GM12878 (cell line): ENCODE measurements around the gene SSPN. TPM values are rescaled to one million over a fixed set of nuclear protein-coding genes. Genes with fewer than 3 reads are reported as not detected.
A peak's percentile ranks its signal among the peaks of the same experiment; 100 is the strongest.

Experiments used
- ATAC-seq: fragments of 200-7000 bp; cut with Tn5 transposase; 3 replicates; pipeline ENCODE4 v1.9.1; 2020; ENCODE audit warnings: mild to moderate bottlenecking, moderate library complexity
- BruUV-seq: library from RNA; stranded (reverse); fragments of 400-500 nt; replicated peaks from 2 replicates; lab custom pipeline; 2021; lab: Mats Ljungman, UMichigan
- CTCF ChIA-PET: fragments of 300-600 bp; sonication (Branson Sonifier 250); formaldehyde crosslinking; extraction: SDS; loops from one replicate; lab custom pipeline; 2021; ENCODE audit warnings: inconsistent platforms; lab: Yijun Ruan, JAX
- POLR2A ChIA-PET: fragments of 350-600 bp; formaldehyde crosslinking; extraction: SDS; loops from one replicate; lab custom pipeline; 2021; ENCODE audit warnings: inconsistent platforms; lab: Charles Lee
- RAD21 ChIA-PET: fragments of 300-600 bp; sonication (Branson Sonifier 250); formaldehyde crosslinking; loops from one replicate; lab custom pipeline; 2023; ENCODE audit warnings: antibody characterized with exemption; ENCODE audit not compliant: unreplicated experiment; lab: Charles Lee
- SMC1A ChIA-PET: fragments of 300-600 bp; sonication (Branson Sonifier 250); formaldehyde crosslinking; loops from one replicate; lab custom pipeline; 2023; ENCODE audit not compliant: unreplicated experiment, uncharacterized antibody; lab: Charles Lee
- DNase-seq: peaks from one replicate; pipeline ENCODE4 v3.0.0-alpha.2; 2011; ENCODE audit warnings: low read depth, low spot score
- FAIRE-seq: peaks from 3 replicates; lab custom pipeline; 2011; peaks lifted over from hg19 to GRCh38; lab: Jason Lieb, UNC
- H2AFZ ChIP-seq: 2 replicates; pipeline ENCODE4 v1.6.0; 2011; ENCODE audit warnings: low read depth, low read length, control low read depth; ENCODE audit not compliant: control insufficient read depth
- H3K27ac ChIP-seq: 2 replicates; pipeline ENCODE4 v1.5.1; 2011; ENCODE audit warnings: control low read depth; ENCODE audit not compliant: control insufficient read depth, insufficient read depth
- H3K27me3 ChIP-seq, 2 experiments: replicated peaks in 1 of 2; 2 replicates each; pipeline versions ENCODE4 v1.6.0 to v1.6.1; 2011; ENCODE audit warnings: low read length in 1 of 2; ENCODE audit not compliant: control insufficient read depth in 2 of 2, insufficient read depth in 2 of 2
- H3K36me3 ChIP-seq, 2 experiments: 2 replicates each; pipeline ENCODE4 v1.5.1; 2011; ENCODE audit warnings: low read length in 1 of 2; ENCODE audit not compliant: control insufficient read depth in 2 of 2, insufficient read depth in 2 of 2
- H3K4me1 ChIP-seq: 2 replicates; pipeline ENCODE4 v1.6.1; 2011; ENCODE audit warnings: mild to moderate bottlenecking, low read length, moderate library complexity, mixed read lengths; ENCODE audit not compliant: control insufficient read depth, insufficient read depth
- H3K4me2 ChIP-seq: 2 replicates; pipeline ENCODE4 v1.6.0; 2011; ENCODE audit warnings: control low read depth; ENCODE audit not compliant: control insufficient read depth, insufficient read depth
- H3K4me3 ChIP-seq: fragments of 200-600 bp; sonication (generic); 2 replicates; pipeline ENCODE4 v1.5.1; 2016
- H3K79me2 ChIP-seq: 2 replicates; pipeline ENCODE4 v1.6.0; 2011; ENCODE audit warnings: low read length; ENCODE audit not compliant: control insufficient read depth, insufficient read depth
- H3K9ac ChIP-seq: 2 replicates; pipeline ENCODE4 v1.8.0; 2011; ENCODE audit warnings: low read length, control low read depth, mixed read lengths; ENCODE audit not compliant: control insufficient read depth, insufficient read depth
- H3K9me3 ChIP-seq: replicated peaks from 3 replicates; pipeline ENCODE4 v1.5.1; 2011; ENCODE audit warnings: mild to moderate bottlenecking, low read length; ENCODE audit not compliant: control insufficient read depth, insufficient read depth
- H4K20me1 ChIP-seq: 2 replicates; pipeline ENCODE4 v1.6.0; 2011; ENCODE audit not compliant: control insufficient read depth, insufficient read depth
- E2F4 ChIP-seq: IDR thresholded peaks from 2 replicates; pipeline ENCODE4 v1.6.1; 2012; ENCODE audit warnings: low read depth, low read length, improper control_type of control experiment
- EED ChIP-seq: sonication (generic); IDR thresholded peaks from 2 replicates; pipeline ENCODE4 v1.6.1; 2016; ENCODE audit warnings: antibody characterized with exemption, low read depth
- LARP7 ChIP-seq: fragments of 450-650 bp; IDR thresholded peaks from 2 replicates; pipeline ENCODE4 v1.6.1; 2017; ENCODE audit warnings: mild to moderate bottlenecking
- MEF2A ChIP-seq: IDR thresholded peaks from 2 replicates; pipeline ENCODE4 v1.6.1; 2011; ENCODE audit warnings: low read depth, mild to moderate bottlenecking, low read length, moderate library complexity; ENCODE audit not compliant: insufficient read depth
- MTA3 ChIP-seq: IDR thresholded peaks from 2 replicates; pipeline ENCODE4 v1.6.1; 2012; ENCODE audit warnings: low read length, inconsistent platforms, borderline replicate concordance
- NBN ChIP-seq: fragments of 450-650 bp; IDR thresholded peaks from 2 replicates; pipeline ENCODE4 v1.6.1; 2016
- PML ChIP-seq: IDR thresholded peaks from 2 replicates; pipeline ENCODE4 v1.6.1; 2012; ENCODE audit warnings: low read length, inconsistent platforms
- POU2F2 ChIP-seq: IDR thresholded peaks from 3 replicates; pipeline ENCODE4 v1.6.1; 2011; ENCODE audit warnings: low read depth, mild to moderate bottlenecking, low read length, borderline replicate concordance
- SIN3A ChIP-seq: IDR thresholded peaks from 2 replicates; pipeline ENCODE4 v1.6.1; 2012; ENCODE audit warnings: low read depth, low read length, improper control_type of control experiment
- ZNF207 ChIP-seq: fragments of 450-650 bp; IDR thresholded peaks from 2 replicates; pipeline ENCODE4 v1.6.1; 2014; ENCODE audit warnings: antibody characterized with exemption, mild to moderate bottlenecking, borderline replicate concordance
- ZNF24 ChIP-seq: fragments of 450-650 bp; IDR thresholded peaks from 2 replicates; pipeline ENCODE4 v1.6.1; 2017; ENCODE audit warnings: antibody characterized with exemption, mild to moderate bottlenecking
- ZNF592 ChIP-seq: fragments of 450-650 bp; IDR thresholded peaks from 2 replicates; pipeline ENCODE4 v1.6.1; 2017; ENCODE audit warnings: mild to moderate bottlenecking, moderate library complexity
- WGBS: methylation state at CpG from one replicate; pipeline ENCODE4 v1.1.6; 2016; ENCODE audit warnings: low lambda C conversion rate; ENCODE audit not compliant: insufficient replicate concordance, insufficient coverage; ENCODE audit errors: missing lambda C conversion rate; 5-methylcytosine and 5-hydroxymethylcytosine counted together
- in situ Hi-C: fragments of 300-500 bp; cut with MboI; formaldehyde crosslinking; loops from 9 replicates; pipeline ENCODE4 v1.14.3; 2018; ENCODE audit warnings: mixed read lengths
- intact Hi-C: fragments of 100-400 bp; cut with micrococcal nuclease; formaldehyde crosslinking; loops from one replicate; pipeline ENCODE4 v1.14.2; 2022; ENCODE audit not compliant: unreplicated experiment
- polyA plus RNA-seq, 11 experiments: library from polyadenylated mRNA; depleted of rRNA in 4 of 11; unstranded in 6 of 11; stranded (reverse) in 5 of 11; fragments of >200 nt; fragmentation: Nextera tagmentation in 4 of 11; fragmentation: Illumina TruSeq in 1 of 11; extraction: Ambion mirVana in 4 of 11; extraction: Trizol in 1 of 11; gene quantifications; 1 replicate in 1 of 11; 2 replicates in 10 of 11; pipeline versions ENCODE4 v1.2.1 to v1.2.3, GENCODE V29; 2011 to 2016; ENCODE audit warnings: inconsistent platforms in 2 of 11, missing spikeins in 2 of 11, low read depth in 1 of 11
- total RNA-seq, 4 experiments: library from RNA; depleted of rRNA in 3 of 4; stranded (reverse); fragments of >200 nt in 3 of 4; fragmentation: Illumina TruSeq in 1 of 4; extraction: Trizol in 1 of 4; gene quantifications; 2 replicates each; pipeline versions ENCODE4 v1.2.1 to v1.2.3, GENCODE V29; 2013 to 2021
- TF ChIP-seq, protein P1 (sequence below): IDR thresholded peaks from 2 replicates; pipeline ENCODE4 v1.6.1; 2012; ENCODE audit warnings: low read depth, low read length, improper control_type of control experiment
- TF ChIP-seq, protein P2 (sequence below): IDR thresholded peaks from 2 replicates; pipeline ENCODE4 v1.6.1; 2011; ENCODE audit warnings: borderline replicate concordance, low read depth, mild to moderate bottlenecking, moderate library complexity, low read length; ENCODE audit not compliant: insufficient read depth, poor library complexity, severe bottlenecking

The SSPN gene
- total and polyA plus RNA-seq, 10 of the 15 experiments (the other 5 are each of a cell fraction or from before 2014, with no cell fraction given), result 0.04 to 0.41 (median 0.28) TPM; not detected in 5

- Histone ChIP-seq H3K27me3 (no peaks in the 10 kb centered on the region; a peak in 1 of 4 replicates), H3K4me3 (no peak overlapping the region), H3K9ac (no peak overlapping the region), H3K4me2 (no peak overlapping the region), H3K79me2 (no peaks in the 10 kb centered on the region), H3K9me3 (no peaks in the 10 kb centered on the region), H4K20me1 (no peaks in the 10 kb centered on the region), H2AFZ (no peak overlapping the region), H3K4me1 (no peaks in the 10 kb centered on the region), H3K36me3 (no peaks in the 10 kb centered on the region), H3K27ac (no peak overlapping the region)
- RAD21 ChIA-PET, result interaction anchor here (0.8 kb wide), 1 partner anchor 29 kb away, joined by 5 read pairs; no protein-coding TSS in a partner anchor
- TF ChIP-seq LARP7, result no peak
- no peak for TF ChIP-seq SIN3A
- TF ChIP-seq POU2F2, result no peak
- no peak for TF ChIP-seq NBN
- no peak for TF ChIP-seq ZNF592
- no peak for TF ChIP-seq EED
- TF ChIP-seq MEF2A, result no peak
- TF ChIP-seq E2F4, result no peak
- TF ChIP-seq MTA3, result no peak
- TF ChIP-seq, protein P1, sequence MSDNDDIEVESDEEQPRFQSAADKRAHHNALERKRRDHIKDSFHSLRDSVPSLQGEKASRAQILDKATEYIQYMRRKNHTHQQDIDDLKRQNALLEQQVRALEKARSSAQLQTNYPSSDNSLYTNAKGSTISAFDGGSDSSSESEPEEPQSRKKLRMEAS, result no peak
- no peak for TF ChIP-seq PML
- no peak for TF ChIP-seq ZNF24
- no peak for TF ChIP-seq ZNF207
- TF ChIP-seq, protein P2, sequence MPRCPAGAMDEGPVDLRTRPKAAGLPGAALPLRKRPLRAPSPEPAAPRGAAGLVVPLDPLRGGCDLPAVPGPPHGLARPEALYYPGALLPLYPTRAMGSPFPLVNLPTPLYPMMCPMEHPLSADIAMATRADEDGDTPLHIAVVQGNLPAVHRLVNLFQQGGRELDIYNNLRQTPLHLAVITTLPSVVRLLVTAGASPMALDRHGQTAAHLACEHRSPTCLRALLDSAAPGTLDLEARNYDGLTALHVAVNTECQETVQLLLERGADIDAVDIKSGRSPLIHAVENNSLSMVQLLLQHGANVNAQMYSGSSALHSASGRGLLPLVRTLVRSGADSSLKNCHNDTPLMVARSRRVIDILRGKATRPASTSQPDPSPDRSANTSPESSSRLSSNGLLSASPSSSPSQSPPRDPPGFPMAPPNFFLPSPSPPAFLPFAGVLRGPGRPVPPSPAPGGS, result no peak
- ATAC-seq, result peak; percentile 71
- CTCF ChIA-PET, result no interaction called here
- BruUV-seq, result no TSS peak
- in situ Hi-C loops (no loop called here), intact Hi-C loops (no loop called here)
- SMC1A ChIA-PET, result interaction anchor here (1.1 to 1.7 kb wide), 6 partner anchors 12 to 122 kb away, joined by 3 to 5 read pairs (median 4); no protein-coding TSS in a partner anchor
- POLR2A ChIA-PET, result interaction anchor here (1.0 kb wide), 1 partner anchor 8 kb away, joined by 3 read pairs; no protein-coding TSS in a partner anchor
- DNase-seq, result no peak
- WGBS, result 87% methylated on average over 6 of the region's 6 CpGs
- FAIRE-seq, result no peak
These were observed 50.0 kb downstream of the SSPN start for GRCh38 chr12:26245175-26245942.
